Activated T-cell treated with anti-CD3 and anti-CD28 coated beads, Interleukin-2, amount 50 U/mL, for 72 hours (primary cell): ENCODE measurements around the gene TMEM131. TPM values are rescaled to one million over a fixed set of nuclear protein-coding genes. Genes with fewer than 3 reads are reported as not detected.
"Not testable (repeated sequence)": the region's sequence is repeated elsewhere in the genome, so short reads cannot be mapped to it uniquely, and the experiment has no call there.

Source experiments
- ATAC-seq, 2 donors: fragments of 150-1000 bp; cut with Tn5 transposase; replicated peaks in 1 of 2; 2 replicates each; pipeline ENCODE4 v1.10.0; 2021; ENCODE audit warnings: moderate library complexity in 2 of 2, mild to moderate bottlenecking in 1 of 2
- DNase-seq, 2 donors: peaks; one replicate each; pipeline ENCODE4 v3.0.0; 2021 to 2022; ENCODE audit warnings: mixed read lengths in 1 of 2
- H3K27ac Mint-ChIP-seq: one replicate; pipeline ENCODE4 v1.8.0; 2022; ENCODE audit warnings: mild to moderate bottlenecking, moderate library complexity, mixed read lengths
- H3K27me3 Mint-ChIP-seq: one replicate; pipeline ENCODE4 v1.8.0; 2022; ENCODE audit warnings: low read depth, mixed read lengths
- H3K36me3 Mint-ChIP-seq, 2 donors: one replicate each; pipeline ENCODE4 v1.8.0; 2022; ENCODE audit warnings: mixed read lengths in 2 of 2, mild to moderate bottlenecking in 1 of 2; ENCODE audit not compliant: insufficient read depth in 2 of 2
- H3K4me1 Mint-ChIP-seq: one replicate; pipeline ENCODE4 v1.8.0; 2022; ENCODE audit warnings: low read depth, mixed read lengths
- H3K4me3 Mint-ChIP-seq, 2 donors: one replicate each; pipeline ENCODE4 v1.8.0; 2022; ENCODE audit warnings: mild to moderate bottlenecking in 2 of 2, mixed read lengths in 2 of 2, moderate library complexity in 2 of 2
- H3K9me3 Mint-ChIP-seq, 2 donors: one replicate each; pipeline ENCODE4 v1.8.0; 2022; ENCODE audit warnings: mixed read lengths in 2 of 2
- total RNA-seq, 2 donors: library from RNA; stranded (reverse); gene quantifications; one replicate each; pipeline ENCODE4 v1.2.3, GENCODE V29; 2022

The TMEM131 gene
- total RNA-seq, 2 donors from 2014 or later = 40.3 to 40.5 TPM

DNA sequence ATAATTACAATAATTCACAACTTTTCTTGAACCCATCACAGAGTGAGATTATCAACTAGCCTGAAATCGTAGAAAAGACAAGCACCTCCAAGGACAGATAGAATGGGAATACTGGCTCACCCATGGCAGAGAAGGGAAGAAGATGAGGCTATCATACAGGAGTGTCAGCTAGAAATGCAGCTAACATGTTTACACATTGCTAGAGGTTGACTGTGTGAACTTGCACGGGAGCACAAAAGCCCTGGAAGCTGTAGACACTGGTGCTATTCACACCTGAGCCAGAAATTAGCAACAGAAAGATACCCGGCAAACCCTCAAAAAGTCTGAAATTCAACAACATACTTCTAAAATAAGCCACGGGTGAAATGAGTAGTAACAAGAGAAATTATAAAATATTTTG lies 150.6 kb downstream of the TMEM131 start:
- Mint-ChIP-seq H3K4me1 (peaks cover 24% of the 10 kb centered on the region), H3K36me3 (peaks cover 1 to 3% of the 10 kb centered on the region in 2 donors), H3K27ac (no peak overlapping the region), H3K9me3 (no peaks in the 10 kb centered on the region), H3K4me3 (no peak overlapping the region), H3K27me3 (no peaks in the 10 kb centered on the region)
- ATAC-seq (no peak), DNase-seq (no peak)

DNA sequence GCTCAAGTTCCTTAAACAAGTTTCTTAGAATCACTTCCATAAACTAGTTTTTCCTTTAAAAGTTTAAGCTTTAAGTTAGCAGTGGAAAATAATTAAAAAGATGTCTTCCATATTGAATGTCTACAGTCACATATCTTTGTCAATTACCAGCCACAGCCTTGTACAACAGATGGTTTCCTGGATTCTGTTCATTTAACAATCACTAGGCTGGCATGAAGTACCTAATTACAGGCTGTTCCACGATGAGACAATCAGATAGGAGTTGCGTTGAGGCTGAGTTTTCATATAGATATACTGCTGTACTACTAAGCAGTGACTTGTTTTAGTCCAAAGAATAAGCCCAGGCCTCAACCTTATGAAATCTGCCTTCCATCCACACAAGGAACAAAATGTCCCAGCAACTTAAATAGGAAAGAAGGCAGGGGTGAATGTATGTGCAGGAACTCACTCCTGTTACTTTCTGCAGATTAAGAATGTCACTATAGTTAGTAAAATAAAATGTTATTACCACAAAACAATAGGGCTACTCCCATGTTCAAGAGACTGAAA lies 151.4 kb downstream of the TMEM131 start:
- DNase-seq (no peak), ATAC-seq (no peak)
- H3K4me3 Mint-ChIP-seq = no peak overlapping the region
- no peaks in the 10 kb centered on the region for H3K9me3 Mint-ChIP-seq
- H3K36me3 Mint-ChIP-seq = peaks cover 1 to 3% of the 10 kb centered on the region in 2 donors
- peaks cover 19% of the 10 kb centered on the region for H3K4me1 Mint-ChIP-seq
- H3K27me3 Mint-ChIP-seq = no peaks in the 10 kb centered on the region
- no peak overlapping the region for H3K27ac Mint-ChIP-seq

DNA sequence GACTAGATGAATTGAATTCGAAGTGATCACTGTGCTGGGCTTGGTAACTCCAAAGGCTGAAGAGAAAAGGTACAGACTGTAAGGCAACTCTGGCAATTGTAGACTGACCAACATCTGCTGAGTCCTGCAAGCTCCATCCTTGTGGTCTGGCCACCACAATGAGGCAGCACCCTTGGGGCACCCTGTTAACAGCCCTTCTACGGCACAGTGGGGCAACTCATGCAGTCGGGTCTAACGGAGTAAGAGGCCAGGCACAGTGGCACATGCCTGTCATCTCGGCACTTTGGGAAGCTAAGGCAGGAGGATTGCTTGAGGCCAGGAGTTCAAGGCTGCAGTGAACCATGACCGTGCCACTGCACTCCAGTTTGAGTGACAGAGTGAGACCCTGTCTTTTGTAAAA lies 155.6 kb downstream of the TMEM131 start:
- peaks cover 1 to 3% of the 10 kb centered on the region in 2 donors for H3K36me3 Mint-ChIP-seq
- DNase-seq = no peak
- no peaks in the 10 kb centered on the region for H3K9me3 Mint-ChIP-seq
- no peak for ATAC-seq
- H3K27ac Mint-ChIP-seq = no peak overlapping the region
- H3K4me1 Mint-ChIP-seq = no peaks in the 10 kb centered on the region
- H3K4me3 Mint-ChIP-seq = no peak overlapping the region
- no peaks in the 10 kb centered on the region for H3K27me3 Mint-ChIP-seq

DNA sequence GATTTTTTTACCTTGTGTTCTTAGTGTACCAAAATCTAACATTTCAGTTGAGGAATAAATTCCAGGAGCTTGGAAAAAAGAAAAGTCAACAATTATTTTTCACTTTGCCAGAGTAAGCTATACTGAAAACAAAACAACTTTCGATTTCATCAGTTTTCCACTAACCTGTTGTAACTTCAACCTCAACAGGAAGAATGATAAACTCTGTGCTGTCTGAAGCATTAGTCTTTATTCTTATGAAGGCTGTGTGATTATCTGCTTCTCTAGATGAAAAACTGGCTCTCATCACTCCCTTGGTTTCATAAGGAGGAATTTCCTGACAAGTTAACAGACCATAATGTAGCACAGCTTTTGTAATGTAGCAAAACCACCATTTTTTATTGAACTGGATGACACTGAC lies 161.1 kb downstream of the TMEM131 start:
- ATAC-seq (peak; percentile 35 to 49), DNase-seq (no peak)
- peaks cover 0 to 5% of the 10 kb centered on the region in 2 donors for H3K36me3 Mint-ChIP-seq
- no peaks in the 10 kb centered on the region for H3K9me3 Mint-ChIP-seq
- H3K4me1 Mint-ChIP-seq = peaks cover 9% of the 10 kb centered on the region
- no peak overlapping the region for H3K4me3 Mint-ChIP-seq
- no peak overlapping the region for H3K27ac Mint-ChIP-seq
- no peaks in the 10 kb centered on the region for H3K27me3 Mint-ChIP-seq

DNA sequence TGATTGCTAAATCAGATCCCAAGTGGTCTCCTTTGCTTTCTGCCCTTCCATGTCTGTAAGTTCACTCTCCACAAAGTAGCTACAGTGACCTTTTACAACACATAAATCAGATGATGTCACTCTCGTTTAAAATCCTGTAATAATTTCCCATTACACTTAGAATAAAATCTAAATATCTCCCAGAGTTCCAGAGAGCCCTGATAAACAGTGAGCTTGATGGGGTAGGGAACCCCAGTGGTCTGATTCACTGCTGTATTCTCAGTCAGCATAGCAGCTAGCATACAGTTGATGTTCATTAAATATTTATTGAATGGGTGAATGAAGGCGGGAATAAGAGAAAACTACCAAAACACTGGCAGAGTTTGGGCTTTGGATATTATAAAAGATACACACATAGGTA lies 164.6 kb downstream of the TMEM131 start:
- DNase-seq (no peak), ATAC-seq (no peak)
- peaks cover 16% of the 10 kb centered on the region for H3K4me1 Mint-ChIP-seq
- peaks cover 0 to 10% of the 10 kb centered on the region in 2 donors for H3K36me3 Mint-ChIP-seq
- no peaks in the 10 kb centered on the region for H3K27me3 Mint-ChIP-seq
- H3K4me3 Mint-ChIP-seq = no peak overlapping the region
- no peaks in the 10 kb centered on the region for H3K9me3 Mint-ChIP-seq
- H3K27ac Mint-ChIP-seq = no peak overlapping the region

DNA sequence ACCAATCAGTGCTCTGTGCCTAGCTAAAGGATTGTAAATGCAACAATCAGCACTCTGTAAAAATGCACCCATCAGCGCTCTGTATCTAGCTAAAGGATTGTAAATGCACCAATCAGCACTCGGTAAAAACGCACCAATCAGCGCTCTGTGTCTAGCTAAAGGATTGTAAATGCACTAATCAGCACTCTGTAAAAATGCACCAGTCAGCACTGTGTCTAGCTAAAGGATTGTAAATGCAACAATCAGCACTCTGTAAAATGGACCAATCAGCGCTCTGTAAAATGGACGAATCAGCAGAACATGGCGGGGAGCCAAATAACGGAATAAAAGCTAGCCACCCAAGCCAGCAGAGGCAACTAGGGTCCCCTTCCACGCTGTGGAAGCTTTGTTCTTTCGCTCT lies 166.5 kb downstream of the TMEM131 start:
- not testable (repeated sequence) for H3K4me1 Mint-ChIP-seq, H3K4me3 Mint-ChIP-seq, DNase-seq, H3K27me3 Mint-ChIP-seq, ATAC-seq, H3K27ac Mint-ChIP-seq, H3K9me3 Mint-ChIP-seq
- peaks cover 0 to 10% of the 10 kb centered on the region in 2 donors for H3K36me3 Mint-ChIP-seq

DNA sequence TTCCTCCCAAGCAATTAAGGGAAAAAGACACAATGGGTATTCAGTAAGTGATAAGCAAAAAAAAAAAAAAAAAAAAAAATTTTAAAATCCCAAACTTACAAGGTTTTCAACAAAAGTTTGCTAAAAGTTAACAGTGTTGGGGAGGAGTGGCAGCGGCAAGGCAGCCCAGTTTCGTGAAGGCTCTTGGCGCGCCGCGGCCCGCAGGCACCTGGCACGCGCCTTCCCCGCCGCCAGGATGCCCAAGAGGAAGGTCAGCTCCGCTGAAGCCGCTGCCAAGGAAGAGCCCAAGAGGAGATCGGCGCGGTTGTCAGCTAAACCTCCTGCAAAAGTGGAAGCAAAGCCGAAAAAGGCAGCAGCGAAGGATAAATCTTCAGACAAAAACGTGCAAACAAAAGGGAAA lies 168.7 kb downstream of the TMEM131 start:
- not testable (repeated sequence) for H3K9me3 Mint-ChIP-seq, H3K36me3 Mint-ChIP-seq, H3K4me3 Mint-ChIP-seq, H3K27me3 Mint-ChIP-seq, ATAC-seq, H3K27ac Mint-ChIP-seq, H3K4me1 Mint-ChIP-seq, DNase-seq

DNA sequence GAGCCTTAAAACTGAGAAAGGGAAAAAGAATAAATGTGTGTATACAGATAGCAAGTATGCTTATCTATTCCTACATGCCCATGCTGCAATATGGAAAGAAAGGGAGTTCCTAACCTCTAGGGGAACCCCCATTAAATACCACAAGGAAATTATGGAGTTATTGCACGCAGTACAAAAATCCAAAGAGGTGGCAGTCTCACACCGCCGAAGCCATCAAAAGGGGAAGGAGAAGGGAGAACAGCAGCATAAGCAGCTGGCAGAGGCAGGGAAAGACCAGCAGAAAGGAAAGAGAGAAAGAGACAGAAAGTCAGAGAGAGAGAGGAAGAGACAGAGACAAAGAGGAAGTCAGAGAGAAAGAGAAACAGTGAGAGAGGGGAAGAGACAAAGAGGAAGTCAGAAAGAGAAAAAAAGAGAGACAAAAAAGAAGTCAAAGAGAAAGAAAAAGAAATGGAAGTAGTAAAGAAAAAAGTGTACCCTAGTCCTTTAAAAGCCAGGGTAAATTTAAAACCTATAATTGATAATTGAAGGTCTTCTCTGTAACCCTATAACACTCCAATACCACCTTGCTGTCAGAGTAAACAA lies 169.4 kb downstream of the TMEM131 start:
- H3K4me1 Mint-ChIP-seq, H3K27me3 Mint-ChIP-seq, ATAC-seq, DNase-seq, H3K9me3 Mint-ChIP-seq, H3K36me3 Mint-ChIP-seq, H3K4me3 Mint-ChIP-seq: not testable (repeated sequence)
- H3K27ac Mint-ChIP-seq = peak overlapping the region; percentile 29

DNA sequence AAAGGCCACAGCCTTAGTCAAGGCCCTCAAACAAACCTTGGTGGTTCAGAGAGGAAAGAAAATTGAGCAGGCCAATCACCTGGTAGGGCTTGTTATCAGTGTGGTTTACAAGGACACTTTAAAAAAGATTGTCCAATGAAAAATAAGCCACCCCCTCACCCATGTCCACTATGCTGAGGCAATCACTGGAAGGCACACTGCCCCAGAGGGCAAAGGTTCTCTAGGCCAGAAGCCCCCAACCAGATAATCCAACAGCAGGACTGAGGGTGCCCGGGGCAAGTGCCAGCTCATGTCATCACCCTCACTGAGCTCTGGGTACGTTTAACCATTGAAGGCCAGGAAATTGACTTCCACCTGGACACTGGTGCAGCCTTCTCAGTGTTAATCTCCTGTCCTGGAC lies 171.7 kb downstream of the TMEM131 start:
- H3K4me1 Mint-ChIP-seq, DNase-seq, H3K27me3 Mint-ChIP-seq, H3K27ac Mint-ChIP-seq, H3K9me3 Mint-ChIP-seq, ATAC-seq, H3K4me3 Mint-ChIP-seq, H3K36me3 Mint-ChIP-seq: not testable (repeated sequence)

DNA sequence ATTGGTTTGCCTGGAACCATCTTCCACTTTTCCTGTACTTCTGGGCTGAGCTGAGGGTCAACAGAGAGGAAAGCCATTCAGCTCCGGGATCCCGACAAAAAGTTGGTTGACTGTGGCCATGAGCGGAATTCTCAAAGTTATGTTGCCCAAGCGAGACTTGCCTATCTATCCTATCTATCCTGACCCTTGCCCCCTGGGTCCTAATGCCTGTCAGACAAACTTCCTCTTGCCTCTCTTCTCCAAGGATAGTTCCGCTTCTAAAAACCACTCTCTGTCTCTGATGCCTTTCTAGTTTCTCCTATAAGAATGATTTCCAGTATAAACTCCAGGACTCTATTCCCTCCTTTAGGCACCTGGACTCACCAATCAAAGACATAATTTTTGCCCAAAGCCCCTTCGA lies 173.9 kb downstream of the TMEM131 start:
- not testable (repeated sequence) for H3K36me3 Mint-ChIP-seq, ATAC-seq, H3K27ac Mint-ChIP-seq

DNA sequence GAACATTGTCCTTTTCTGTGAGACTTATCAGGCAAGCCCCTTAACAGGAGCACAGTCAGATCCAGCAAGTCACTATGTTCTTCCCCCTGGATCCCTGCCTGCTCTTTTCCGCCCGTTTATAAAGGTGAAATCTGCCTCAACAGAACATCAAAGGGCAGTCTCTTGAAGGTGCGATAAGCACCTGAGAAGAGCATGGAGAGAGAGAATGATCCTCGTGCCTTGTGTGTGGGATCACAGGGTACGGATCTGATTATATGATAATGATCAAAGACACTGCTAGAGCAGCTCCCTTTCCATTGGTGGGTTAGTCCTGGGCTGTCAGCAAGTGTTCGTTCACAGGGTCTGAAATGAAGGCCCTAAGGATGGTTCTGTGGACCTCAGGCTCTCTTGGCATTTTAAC lies 176.0 kb downstream of the TMEM131 start:
- Mint-ChIP-seq H3K4me3 (no peak overlapping the region), H3K36me3 (peaks cover 0 to 2% of the 10 kb centered on the region in 2 donors), H3K27me3 (no peaks in the 10 kb centered on the region), H3K27ac (no peak overlapping the region), H3K9me3 (no peaks in the 10 kb centered on the region), H3K4me1 (no peaks in the 10 kb centered on the region)
- no peak for ATAC-seq
- no peak for DNase-seq

More for the DNA sequence above, 173.9 kb downstream of the TMEM131 start:
- not testable (repeated sequence) for DNase-seq, H3K9me3 Mint-ChIP-seq, H3K4me3 Mint-ChIP-seq, H3K4me1 Mint-ChIP-seq, H3K27me3 Mint-ChIP-seq

DNA sequence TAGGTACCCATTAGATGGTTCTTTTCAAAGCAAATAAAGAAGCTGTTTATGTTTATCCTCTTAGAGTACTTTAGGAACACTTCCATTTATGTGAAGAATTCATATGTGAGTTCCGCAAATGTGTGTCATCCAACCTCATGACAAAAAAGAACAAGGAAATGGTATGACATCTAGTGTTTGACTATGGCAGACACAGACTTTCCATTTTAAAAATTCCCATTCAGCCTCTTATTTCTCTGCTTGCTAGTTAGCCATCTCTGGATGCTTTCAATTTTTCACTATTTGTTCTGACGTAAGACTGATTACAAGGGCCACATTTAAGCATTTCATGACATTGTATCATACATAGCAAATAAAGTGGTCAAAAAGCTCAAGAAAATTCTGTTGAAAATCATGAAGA lies 179.3 kb downstream of the TMEM131 start:
- no peak overlapping the region for H3K4me3 Mint-ChIP-seq
- peaks cover 0 to 5% of the 10 kb centered on the region in 2 donors for H3K36me3 Mint-ChIP-seq
- no peak for DNase-seq

DNA sequence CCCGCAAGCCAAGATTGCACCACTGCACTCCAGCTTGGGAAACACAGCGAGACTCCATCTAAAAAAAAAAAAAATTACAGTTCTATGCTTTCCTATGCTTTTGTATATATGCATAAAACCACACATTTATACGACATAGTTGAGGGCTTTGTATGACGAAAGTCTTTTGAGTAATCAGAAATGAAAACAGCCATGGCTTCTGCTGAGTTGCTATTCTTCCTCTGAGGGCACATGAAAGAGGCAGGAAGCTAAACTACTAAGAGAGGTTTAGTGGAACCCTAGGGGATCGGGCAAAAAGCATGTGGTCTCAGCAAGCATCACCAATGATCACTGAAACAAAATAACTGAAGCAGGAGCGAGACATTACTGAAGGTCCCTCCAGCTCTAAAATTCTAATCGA lies 182.8 kb downstream of the TMEM131 start:
- no peaks in the 10 kb centered on the region for H3K4me1 Mint-ChIP-seq
- no peaks in the 10 kb centered on the region for H3K9me3 Mint-ChIP-seq
- DNase-seq (no peak), ATAC-seq (no peak)
- H3K4me3 Mint-ChIP-seq = no peak overlapping the region
- no peaks in the 10 kb centered on the region for H3K27me3 Mint-ChIP-seq
- no peak overlapping the region for H3K27ac Mint-ChIP-seq
- peaks cover 0 to 5% of the 10 kb centered on the region in 2 donors for H3K36me3 Mint-ChIP-seq

More for the DNA sequence above, 179.3 kb downstream of the TMEM131 start:
- H3K4me1 Mint-ChIP-seq = no peaks in the 10 kb centered on the region
- H3K27me3 Mint-ChIP-seq = no peaks in the 10 kb centered on the region
- H3K27ac Mint-ChIP-seq = no peak overlapping the region
- ATAC-seq = no peak
- no peaks in the 10 kb centered on the region for H3K9me3 Mint-ChIP-seq

DNA sequence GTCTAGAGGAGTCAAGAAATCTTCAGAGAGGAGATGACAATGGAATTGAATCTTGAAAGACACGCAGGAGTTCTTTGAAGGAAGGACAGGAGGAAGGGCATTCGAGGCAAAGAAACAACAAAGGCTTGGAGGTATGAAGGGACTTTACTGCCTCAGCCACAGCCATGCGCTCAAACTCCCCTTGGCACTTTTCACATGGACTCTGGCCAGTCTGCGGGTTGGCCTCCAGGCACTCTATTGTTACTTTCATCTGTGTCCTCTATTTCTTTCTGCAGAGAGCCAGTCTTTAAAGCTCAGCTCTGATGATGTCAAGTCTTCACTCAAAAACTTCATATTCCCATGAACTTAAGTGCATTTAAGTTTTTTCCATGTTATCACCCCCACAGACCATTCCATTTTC lies 186.9 kb downstream of the TMEM131 start:
- DNase-seq (no peak), ATAC-seq (no peak)
- no peaks in the 10 kb centered on the region for H3K27me3 Mint-ChIP-seq
- no peaks in the 10 kb centered on the region for H3K4me1 Mint-ChIP-seq
- H3K9me3 Mint-ChIP-seq = no peaks in the 10 kb centered on the region
- H3K4me3 Mint-ChIP-seq = no peak overlapping the region
- H3K27ac Mint-ChIP-seq = no peak overlapping the region
- peaks cover 0 to 3% of the 10 kb centered on the region in 2 donors for H3K36me3 Mint-ChIP-seq
